ENCODE data around the gene INTS7.

GRCh38 chr1:211903490-211904245 lies 131.7 kb downstream of the INTS7 start:
- peak; percentile 71 for TF ChIP-seq REST (IDR thresholded peaks at IDR 0.05)
- TF ChIP-seq, protein P1, sequence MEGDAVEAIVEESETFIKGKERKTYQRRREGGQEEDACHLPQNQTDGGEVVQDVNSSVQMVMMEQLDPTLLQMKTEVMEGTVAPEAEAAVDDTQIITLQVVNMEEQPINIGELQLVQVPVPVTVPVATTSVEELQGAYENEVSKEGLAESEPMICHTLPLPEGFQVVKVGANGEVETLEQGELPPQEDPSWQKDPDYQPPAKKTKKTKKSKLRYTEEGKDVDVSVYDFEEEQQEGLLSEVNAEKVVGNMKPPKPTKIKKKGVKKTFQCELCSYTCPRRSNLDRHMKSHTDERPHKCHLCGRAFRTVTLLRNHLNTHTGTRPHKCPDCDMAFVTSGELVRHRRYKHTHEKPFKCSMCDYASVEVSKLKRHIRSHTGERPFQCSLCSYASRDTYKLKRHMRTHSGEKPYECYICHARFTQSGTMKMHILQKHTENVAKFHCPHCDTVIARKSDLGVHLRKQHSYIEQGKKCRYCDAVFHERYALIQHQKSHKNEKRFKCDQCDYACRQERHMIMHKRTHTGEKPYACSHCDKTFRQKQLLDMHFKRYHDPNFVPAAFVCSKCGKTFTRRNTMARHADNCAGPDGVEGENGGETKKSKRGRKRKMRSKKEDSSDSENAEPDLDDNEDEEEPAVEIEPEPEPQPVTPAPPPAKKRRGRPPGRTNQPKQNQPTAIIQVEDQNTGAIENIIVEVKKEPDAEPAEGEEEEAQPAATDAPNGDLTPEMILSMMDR (IDR thresholded peaks at IDR 0.05; ENCODE audit: low read depth, low read length, missing input control) = no peak
- peak; percentile 92 for TF ChIP-seq SP1 (IDR thresholded peaks at IDR 0.05)
- TF ChIP-seq FOXA1 (IDR thresholded peaks at IDR 0.05) = peak; percentile 11
- TF ChIP-seq GABPA (IDR thresholded peaks at IDR 0.05 in 1 of 2, conservative IDR thresholded peaks at IDR 0.05 in 1 of 2) = no peak
